ENCODE measurements around the gene ICOSLG. TPM values are rescaled to one million over a fixed set of nuclear protein-coding genes. Genes with fewer than 3 reads are reported as not detected.

ICOSLG gene
- total and polyA plus RNA-seq, 3 donors from 2014 or later = 2.0 to 4.1 (median 2.4) TPM

- no peak for DNase-seq
- no peak for TF ChIP-seq POLR2A (IDR thresholded peaks at IDR 0.05)
- no peak for TF ChIP-seq CTCF (IDR thresholded peaks at IDR 0.05)
- Histone ChIP-seq H3K27me3 (no peaks in the 10 kb centered on the region), H3K36me3 (ENCODE audit: low read depth, missing control alignments) (no peaks in the 10 kb centered on the region), H3K9me3 (no peaks in the 10 kb centered on the region), H3K4me3 (no peak overlapping the region), H3K4me1 (no peaks in the 10 kb centered on the region), H3K27ac (no peak overlapping the region)
- 70 to 84% methylated on average over 9 to 18 of the region's 18 CpGs for WGBS, 2 donors
- intact Hi-C loops (cut with DNase I; ENCODE audit: low total_unique reads) = no loop called here
These were observed 31.6 kb upstream of the ICOSLG start for GRCh38 chr21:44272284-44272858.

GRCh38 chr21:44271558-44272283 is 31.0 kb upstream of the ICOSLG start:
- Histone ChIP-seq H3K27me3 (no peaks in the 10 kb centered on the region), H3K4me3 (no peak overlapping the region), H3K27ac (no peak overlapping the region), H3K36me3 (ENCODE audit: low read depth, missing control alignments) (no peaks in the 10 kb centered on the region), H3K9me3 (no peaks in the 10 kb centered on the region), H3K4me1 (no peaks in the 10 kb centered on the region)
- TF ChIP-seq CTCF (IDR thresholded peaks at IDR 0.05) (no peak), POLR2A (IDR thresholded peaks at IDR 0.05) (no peak)
- WGBS, 2 donors = 92% methylated on average over 14 to 18 of the region's 18 CpGs
- intact Hi-C loops (cut with DNase I; ENCODE audit: low total_unique reads) = no loop called here
- no peak for DNase-seq

- TF ChIP-seq CTCF (IDR thresholded peaks at IDR 0.05) (no peak), POLR2A (IDR thresholded peaks at IDR 0.05) (no peak)
- Histone ChIP-seq H3K4me1 (no peaks in the 10 kb centered on the region), H3K27ac (no peak overlapping the region), H3K36me3 (ENCODE audit: low read depth, missing control alignments) (no peaks in the 10 kb centered on the region), H3K4me3 (no peak overlapping the region), H3K9me3 (no peaks in the 10 kb centered on the region), H3K27me3 (no peaks in the 10 kb centered on the region)
- intact Hi-C loops (cut with DNase I; ENCODE audit: low total_unique reads) = no loop called here
- WGBS, 2 donors = 85 to 86% methylated on average over 8 of the region's 8 CpGs
- DNase-seq = no peak
These were observed 28.3 kb upstream of the ICOSLG start for GRCh38 chr21:44269090-44269489.

- Histone ChIP-seq H3K4me1 (no peaks in the 10 kb centered on the region), H3K27me3 (no peaks in the 10 kb centered on the region), H3K9me3 (no peaks in the 10 kb centered on the region), H3K4me3 (no peak overlapping the region), H3K27ac (no peak overlapping the region), H3K36me3 (ENCODE audit: low read depth, missing control alignments) (no peaks in the 10 kb centered on the region)
- DNase-seq = no peak
- TF ChIP-seq POLR2A (IDR thresholded peaks at IDR 0.05) = no peak
- no peak for TF ChIP-seq CTCF (IDR thresholded peaks at IDR 0.05)
- intact Hi-C loops (cut with DNase I; ENCODE audit: low total_unique reads) = no loop called here
- 82% methylated on average over 18 to 19 of the region's 19 CpGs for WGBS, 2 donors
These were observed 27.0 kb upstream of the ICOSLG start for GRCh38 chr21:44267655-44268142.
